Muscle of leg (tissue), 11 donors: ENCODE results near the gene MECR. TPM values are rescaled to one million over a fixed set of nuclear protein-coding genes. Genes with fewer than 3 reads are reported as not detected.

Source experiments
- DNase-seq: peaks from one replicate; pipeline ENCODE4 v3.0.0; 2013
- H3K27ac ChIP-seq: one replicate; pipeline ENCODE4 v1.5.1; 2013; ENCODE audit warnings: mild to moderate bottlenecking, low read length, control low read depth
- H3K27me3 ChIP-seq: one replicate; pipeline ENCODE4 v1.6.1; 2013; ENCODE audit warnings: low read length; ENCODE audit not compliant: control insufficient read depth, insufficient read depth
- H3K36me3 ChIP-seq: one replicate; pipeline ENCODE4 v1.6.1; 2013; ENCODE audit warnings: low read length; ENCODE audit not compliant: control insufficient read depth, insufficient read depth
- H3K4me1 ChIP-seq: one replicate; pipeline ENCODE4 v1.6.1; 2013; ENCODE audit warnings: low read length; ENCODE audit not compliant: control insufficient read depth, insufficient read depth
- H3K4me3 ChIP-seq: one replicate; pipeline ENCODE4 v1.5.1; 2013; ENCODE audit warnings: low read length, control low read depth
- H3K9me3 ChIP-seq: replicated peaks from 2 replicates; pipeline ENCODE4 v1.6.1; 2013; ENCODE audit warnings: low read depth, low read length; ENCODE audit not compliant: control insufficient read depth
- WGBS: methylation state at CpG from one replicate; pipeline ENCODE4 v1.1.5; 2013; ENCODE audit warnings: missing lambda C conversion rate; ENCODE audit not compliant: insufficient coverage; 5-methylcytosine and 5-hydroxymethylcytosine counted together
- polyA plus RNA-seq, 8 donors: library from polyadenylated mRNA; unstranded; fragments of 120-200 nt; gene quantifications; one replicate each; pipeline versions ENCODE4 v1.2.1 to v1.2.3, GENCODE V29; 2013; ENCODE audit warnings: inconsistent platforms in 1 of 8, low replicate concordance in 1 of 8; ENCODE audit not compliant: insufficient read length in 8 of 8, insufficient read depth in 1 of 8
- total RNA-seq: library from RNA; stranded (reverse); fragments of 120-200 nt; gene quantifications from one replicate; pipeline ENCODE4 v1.2.4, GENCODE V29; 2013

Gene MECR
- total and polyA plus RNA-seq, 9 donors, result 17.5 to 24.1 (median 21.9) TPM

GRCh38 chr1:29208442-29208841 lies 22.3 kb downstream of the MECR start:
- Histone ChIP-seq H3K4me1 (no peaks in the 10 kb centered on the region), H3K27me3 (no peaks in the 10 kb centered on the region), H3K9me3 (no peaks in the 10 kb centered on the region), H3K4me3 (no peak overlapping the region), H3K36me3 (peaks cover 68% of the 10 kb centered on the region), H3K27ac (no peak overlapping the region)
- WGBS, result 80% methylated on average over 1 of the region's 4 CpGs
- DNase-seq, result no peak

GRCh38 chr1:29202584-29203340 lies 28.0 kb downstream of the MECR start:
- WGBS, result 14% methylated on average over 10 of the region's 14 CpGs
- no peaks in the 10 kb centered on the region for H3K9me3 ChIP-seq
- H3K4me1 ChIP-seq, result peaks cover 14% of the 10 kb centered on the region
- no peaks in the 10 kb centered on the region for H3K27me3 ChIP-seq
- H3K36me3 ChIP-seq, result peaks cover 74% of the 10 kb centered on the region
- peak; percentile 99 for DNase-seq
- H3K27ac ChIP-seq, result peak overlapping the region; percentile 92
- H3K4me3 ChIP-seq, result no peak overlapping the region

GRCh38 chr1:29202053-29202452 lies 28.7 kb downstream of the MECR start:
- peak; percentile 75 for DNase-seq
- H3K36me3 ChIP-seq, result peaks cover 76% of the 10 kb centered on the region
- H3K9me3 ChIP-seq, result no peaks in the 10 kb centered on the region

GRCh38 chr1:29201595-29202051 lies 29.1 kb downstream of the MECR start:
- H3K27ac ChIP-seq, result no peak overlapping the region
- H3K36me3 ChIP-seq, result peaks cover 76% of the 10 kb centered on the region
- no peak overlapping the region for H3K4me3 ChIP-seq
- peaks cover 14% of the 10 kb centered on the region for H3K4me1 ChIP-seq
- no peaks in the 10 kb centered on the region for H3K27me3 ChIP-seq
- 60% methylated on average over 2 of the region's 6 CpGs for WGBS
- no peak for DNase-seq
- H3K9me3 ChIP-seq, result no peaks in the 10 kb centered on the region

More at GRCh38 chr1:29202053-29202452, 28.7 kb downstream of the MECR start:
- H3K27me3 ChIP-seq, result no peaks in the 10 kb centered on the region
- H3K4me3 ChIP-seq, result no peak overlapping the region
- WGBS, result no CpG with 5 or more reads among the region's 1 CpG
- peaks cover 14% of the 10 kb centered on the region for H3K4me1 ChIP-seq
- peak overlapping the region; percentile 92 for H3K27ac ChIP-seq

- no peaks in the 10 kb centered on the region for H3K27me3 ChIP-seq
- no peak overlapping the region for H3K4me3 ChIP-seq
- peaks cover 14% of the 10 kb centered on the region for H3K4me1 ChIP-seq
- peaks cover 70% of the 10 kb centered on the region for H3K36me3 ChIP-seq
- no peak for DNase-seq
- 86% methylated on average over 4 of the region's 5 CpGs for WGBS
- no peak overlapping the region for H3K27ac ChIP-seq
- H3K9me3 ChIP-seq, result no peaks in the 10 kb centered on the region
These were observed 29.7 kb downstream of the MECR start for GRCh38 chr1:29200906-29201594.

GRCh38 chr1:29197993-29198392 lies 32.7 kb downstream of the MECR start:
- Histone ChIP-seq H3K4me3 (no peak overlapping the region), H3K36me3 (peaks cover 77% of the 10 kb centered on the region), H3K9me3 (no peaks in the 10 kb centered on the region), H3K27ac (no peak overlapping the region), H3K27me3 (no peaks in the 10 kb centered on the region), H3K4me1 (peaks cover 17% of the 10 kb centered on the region)
- WGBS, result 91% methylated on average over 12 of the region's 12 CpGs
- no peak for DNase-seq

GRCh38 chr1:29197590-29197924 lies 33.2 kb downstream of the MECR start:
- no peaks in the 10 kb centered on the region for H3K9me3 ChIP-seq
- H3K4me1 ChIP-seq, result peaks cover 15% of the 10 kb centered on the region
- peaks cover 76% of the 10 kb centered on the region for H3K36me3 ChIP-seq
- no peak overlapping the region for H3K4me3 ChIP-seq
- WGBS, result 94% methylated on average over 2 of the region's 2 CpGs
- no peak overlapping the region for H3K27ac ChIP-seq
- H3K27me3 ChIP-seq, result no peaks in the 10 kb centered on the region
- no peak for DNase-seq

GRCh38 chr1:29196863-29197589 lies 33.7 kb downstream of the MECR start:
- whole genome bisulfite sequencing, result 100% methylated on average over 1 of the region's 7 CpGs
- H3K27me3 ChIP-seq, result no peaks in the 10 kb centered on the region
- H3K36me3 ChIP-seq, result peaks cover 74% of the 10 kb centered on the region
- no peaks in the 10 kb centered on the region for H3K9me3 ChIP-seq
- H3K4me1 ChIP-seq, result peaks cover 9% of the 10 kb centered on the region
- no peak overlapping the region for H3K27ac ChIP-seq
- no peak for DNase-seq
- no peak overlapping the region for H3K4me3 ChIP-seq

- no peak overlapping the region for H3K4me3 ChIP-seq
- no peak for DNase-seq
- peaks cover 62% of the 10 kb centered on the region for H3K36me3 ChIP-seq
- no peaks in the 10 kb centered on the region for H3K9me3 ChIP-seq
- H3K4me1 ChIP-seq, result peaks cover 3% of the 10 kb centered on the region
- no peak overlapping the region for H3K27ac ChIP-seq
- H3K27me3 ChIP-seq, result no peaks in the 10 kb centered on the region
- 68% methylated on average over 5 of the region's 8 CpGs for WGBS
These were observed 34.8 kb downstream of the MECR start for GRCh38 chr1:29195881-29196291.

GRCh38 chr1:29193879-29194455 lies 36.8 kb downstream of the MECR start:
- Histone ChIP-seq H3K4me1 (peaks cover 3% of the 10 kb centered on the region), H3K9me3 (no peaks in the 10 kb centered on the region), H3K27me3 (no peaks in the 10 kb centered on the region), H3K27ac (no peak overlapping the region), H3K4me3 (no peak overlapping the region), H3K36me3 (peaks cover 45% of the 10 kb centered on the region)
- WGBS, result 95% methylated on average over 7 of the region's 8 CpGs
- no peak for DNase-seq
